ENCODE measurements around the gene ABCG8.
"Not testable (repeated sequence)": the region's sequence is repeated elsewhere in the genome, so short reads cannot be mapped to it uniquely, and the experiment has no call there.

Gene ABCG8

GRCh38 chr2:43874776-43875451 is 36.1 kb downstream of the ABCG8 start:
- no peak for DNase-seq

GRCh38 chr2:43877782-43878464 is 39.2 kb downstream of the ABCG8 start:
- peak; percentile 37 for DNase-seq

- DNase-seq = peak; percentile 4
Observed at GRCh38 chr2:43879261-43879660, 40.5 kb downstream of the ABCG8 start.

GRCh38 chr2:43880471-43880870 is 41.7 kb downstream of the ABCG8 start:
- DNase-seq = no peak

GRCh38 chr2:43880952-43881351 is 42.2 kb downstream of the ABCG8 start:
- DNase-seq = no peak

- no peak for DNase-seq
Observed at GRCh38 chr2:43882312-43882711, 43.5 kb downstream of the ABCG8 start.

- no peak for DNase-seq
Observed at GRCh38 chr2:43884689-43885088, 45.9 kb downstream of the ABCG8 start.

GRCh38 chr2:43885132-43885632 is 46.4 kb downstream of the ABCG8 start:
- no peak for DNase-seq

- DNase-seq = no peak
Observed at GRCh38 chr2:43887176-43887575, 48.4 kb downstream of the ABCG8 start.

GRCh38 chr2:43889416-43889815 is 50.6 kb downstream of the ABCG8 start:
- no peak for DNase-seq

GRCh38 chr2:43890855-43891254 is 52.1 kb downstream of the ABCG8 start:
- DNase-seq = peak; percentile 9

GRCh38 chr2:43894743-43895142 is 56.0 kb downstream of the ABCG8 start:
- no peak for DNase-seq

GRCh38 chr2:43896906-43897305 is 58.1 kb downstream of the ABCG8 start:
- no peak for DNase-seq

- no peak for DNase-seq
Observed at GRCh38 chr2:43897492-43897891, 58.7 kb downstream of the ABCG8 start.

GRCh38 chr2:43898134-43898837 is 59.5 kb downstream of the ABCG8 start:
- DNase-seq = no peak

GRCh38 chr2:43898838-43899346 is 60.1 kb downstream of the ABCG8 start:
- DNase-seq = no peak

GRCh38 chr2:43899589-43899988 is 60.8 kb downstream of the ABCG8 start:
- no peak for DNase-seq

GRCh38 chr2:43905371-43905803 is 66.6 kb downstream of the ABCG8 start:
- DNase-seq = no peak

- DNase-seq = no peak
Observed at GRCh38 chr2:43905871-43906270, 67.1 kb downstream of the ABCG8 start.

GRCh38 chr2:43906448-43907109 is 67.8 kb downstream of the ABCG8 start:
- DNase-seq = no peak

GRCh38 chr2:43911136-43911790 is 72.5 kb downstream of the ABCG8 start:
- not testable (repeated sequence) for DNase-seq

- DNase-seq = no peak
Observed at GRCh38 chr2:43924463-43924862, 85.7 kb downstream of the ABCG8 start.

All from fibroblast of skin of abdomen (primary cell).